Activated gamma-delta T cell treated with anti-CD3 and anti-CD28 coated beads, Interleukin-2, amount 50 U/mL, for 16 hours (primary cell): ENCODE data around the gene CUX1.

Source experiments
- DNase-seq: peaks from one replicate; pipeline ENCODE4 v3.0.0-alpha.2; 2020; ENCODE audit warnings: low read depth

The CUX1 gene

GRCh38 chr7:102189756-102190155, 372.3 kb downstream of the CUX1 start:
- no peak for DNase-seq

GRCh38 chr7:102190776-102191350, 373.4 kb downstream of the CUX1 start:
- DNase-seq, result no peak

- no peak for DNase-seq
Observed at GRCh38 chr7:102191556-102192379, 374.3 kb downstream of the CUX1 start.

- no peak for DNase-seq
Observed at GRCh38 chr7:102192790-102193189, 375.4 kb downstream of the CUX1 start.

- no peak for DNase-seq
Observed at GRCh38 chr7:102193806-102194205, 376.4 kb downstream of the CUX1 start.

- DNase-seq, result no peak
Observed at GRCh38 chr7:102195361-102195760, 377.9 kb downstream of the CUX1 start.

GRCh38 chr7:102196028-102196427, 378.6 kb downstream of the CUX1 start:
- no peak for DNase-seq

- no peak for DNase-seq
Observed at GRCh38 chr7:102197161-102197560, 379.7 kb downstream of the CUX1 start.

GRCh38 chr7:102197599-102197998, 380.2 kb downstream of the CUX1 start:
- DNase-seq, result no peak

GRCh38 chr7:102198417-102198956, 381.1 kb downstream of the CUX1 start:
- DNase-seq, result no peak

- no peak for DNase-seq
Observed at GRCh38 chr7:102201576-102201975, 384.1 kb downstream of the CUX1 start.

GRCh38 chr7:102202556-102202955, 385.1 kb downstream of the CUX1 start:
- no peak for DNase-seq

- DNase-seq, result no peak
Observed at GRCh38 chr7:102203218-102203617, 385.8 kb downstream of the CUX1 start.

GRCh38 chr7:102204212-102204611, 386.8 kb downstream of the CUX1 start:
- DNase-seq, result no peak

GRCh38 chr7:102205915-102206314, 388.5 kb downstream of the CUX1 start:
- DNase-seq, result no peak

- no peak for DNase-seq
Observed at GRCh38 chr7:102208826-102209225, 391.4 kb downstream of the CUX1 start.

- DNase-seq, result no peak
Observed at GRCh38 chr7:102210787-102211186, 393.4 kb downstream of the CUX1 start.

- DNase-seq, result no peak
Observed at GRCh38 chr7:102211590-102212550, 394.4 kb downstream of the CUX1 start.

- no peak for DNase-seq
Observed at GRCh38 chr7:102214477-102215072, 397.1 kb downstream of the CUX1 start.

GRCh38 chr7:102215256-102215655, 397.8 kb downstream of the CUX1 start:
- no peak for DNase-seq

- DNase-seq, result no peak
Observed at GRCh38 chr7:102215711-102216110, 398.3 kb downstream of the CUX1 start.
